ENCODE data around the gene HNRNPH3.
"Not testable (repeated sequence)": the region's sequence is repeated elsewhere in the genome, so short reads cannot be mapped to it uniquely, and the experiment has no call there.

HNRNPH3 gene

GRCh38 chr10:68331455-68332258 lies at the start of gene HNRNPH3:
Gene HNRNPH3 (plus strand): TSS chr10:68332064. CDS start chr10:68337222, 5,158 bp downstream.
- DNase-seq (ENCODE audit: low spot score): peak; percentile 98

- DNase-seq (ENCODE audit: low spot score): no peak
Measured at GRCh38 chr10:68284062-68285001, 47.5 kb upstream of the HNRNPH3 start.

- no peak for DNase-seq (ENCODE audit: low spot score)
Measured at GRCh38 chr10:68288717-68289116, 43.1 kb upstream of the HNRNPH3 start.

GRCh38 chr10:68290736-68291135 lies 41.1 kb upstream of the HNRNPH3 start:
- DNase-seq (ENCODE audit: low spot score): no peak

- no peak for DNase-seq (ENCODE audit: low spot score)
Measured at GRCh38 chr10:68296843-68297663, 34.8 kb upstream of the HNRNPH3 start.

- no peak for DNase-seq (ENCODE audit: low spot score)
Measured at GRCh38 chr10:68301301-68301700, 30.6 kb upstream of the HNRNPH3 start.

- peak; percentile 38 for DNase-seq (ENCODE audit: low spot score)
Measured at GRCh38 chr10:68301790-68302502, 29.9 kb upstream of the HNRNPH3 start.

GRCh38 chr10:68302503-68302823 lies 29.4 kb upstream of the HNRNPH3 start:
- DNase-seq (ENCODE audit: low spot score): no peak

- no peak for DNase-seq (ENCODE audit: low spot score)
Measured at GRCh38 chr10:68302871-68303270, 29.0 kb upstream of the HNRNPH3 start.

GRCh38 chr10:68303849-68304412 lies 27.9 kb upstream of the HNRNPH3 start:
- DNase-seq (ENCODE audit: low spot score): no peak

GRCh38 chr10:68305854-68306253 lies 26.0 kb upstream of the HNRNPH3 start:
- no peak for DNase-seq (ENCODE audit: low spot score)

GRCh38 chr10:68310531-68310930 lies 21.3 kb upstream of the HNRNPH3 start:
- no peak for DNase-seq (ENCODE audit: low spot score)

GRCh38 chr10:68314930-68315329 lies 16.9 kb upstream of the HNRNPH3 start:
- DNase-seq (ENCODE audit: low spot score): not testable (repeated sequence)

- DNase-seq (ENCODE audit: low spot score): no peak
Measured at GRCh38 chr10:68315582-68315981, 16.3 kb upstream of the HNRNPH3 start.

- DNase-seq (ENCODE audit: low spot score): no peak
Measured at GRCh38 chr10:68318331-68319059, 13.4 kb upstream of the HNRNPH3 start.

GRCh38 chr10:68324396-68324795 lies 7.5 kb upstream of the HNRNPH3 start:
- not testable (repeated sequence) for DNase-seq (ENCODE audit: low spot score)

- no peak for DNase-seq (ENCODE audit: low spot score)
Measured at GRCh38 chr10:68327889-68328786, 3.7 kb upstream of the HNRNPH3 start.

- no peak for DNase-seq (ENCODE audit: low spot score)
Measured at GRCh38 chr10:68329506-68329861, 2.4 kb upstream of the HNRNPH3 start.

- no peak for DNase-seq (ENCODE audit: low spot score)
Measured at GRCh38 chr10:68330852-68331454, 911 bp upstream of the HNRNPH3 start.

Measured in CD4-positive, alpha-beta T cell treated with Interleukin-2 at 100 ng/mL for 4 hours (primary cell).